Measurements from ENCODE around the gene PLA2G2F.
A peak's percentile ranks its signal among the peaks of the same experiment; 100 is the strongest.

PLA2G2F gene

GRCh38 chr1:20150326-20150705, 11.2 kb downstream of the PLA2G2F start:
- H3K4me3 ChIP-seq (ENCODE audit: low read length): no peak overlapping the region
- TF ChIP-seq CTCF (conservative IDR thresholded peaks at IDR 0.05; ENCODE audit: low read depth, low read length): no peak
- no peak for DNase-seq (ENCODE audit: low read depth)

- H3K4me3 ChIP-seq (ENCODE audit: low read length): no peak overlapping the region
- DNase-seq (ENCODE audit: low read depth): no peak
- TF ChIP-seq CTCF (conservative IDR thresholded peaks at IDR 0.05; ENCODE audit: low read depth, low read length): no peak
Observed at GRCh38 chr1:20150969-20151368, 11.8 kb downstream of the PLA2G2F start.

- TF ChIP-seq CTCF (conservative IDR thresholded peaks at IDR 0.05; ENCODE audit: low read depth, low read length): peak; percentile 79
- H3K4me3 ChIP-seq (ENCODE audit: low read length): peak overlapping the region; percentile 37
Observed at GRCh38 chr1:20151906-20152598, 12.9 kb downstream of the PLA2G2F start.

GRCh38 chr1:20152599-20152930, 13.4 kb downstream of the PLA2G2F start:
- no peak for TF ChIP-seq CTCF (conservative IDR thresholded peaks at IDR 0.05; ENCODE audit: low read depth, low read length)
- H3K4me3 ChIP-seq (ENCODE audit: low read length): no peak overlapping the region
- DNase-seq (ENCODE audit: low read depth): no peak

More at GRCh38 chr1:20151906-20152598, 12.9 kb downstream of the PLA2G2F start:
- DNase-seq (ENCODE audit: low read depth): no peak

GRCh38 chr1:20153000-20153418, 13.9 kb downstream of the PLA2G2F start:
- no peak for TF ChIP-seq CTCF (conservative IDR thresholded peaks at IDR 0.05; ENCODE audit: low read depth, low read length)
- H3K4me3 ChIP-seq (ENCODE audit: low read length): no peak overlapping the region
- DNase-seq (ENCODE audit: low read depth): no peak

GRCh38 chr1:20154301-20154831, 15.2 kb downstream of the PLA2G2F start:
- no peak overlapping the region for H3K4me3 ChIP-seq (ENCODE audit: low read length)
- TF ChIP-seq CTCF (conservative IDR thresholded peaks at IDR 0.05; ENCODE audit: low read depth, low read length): no peak

GRCh38 chr1:20158358-20159070, 19.4 kb downstream of the PLA2G2F start:
- no peak for DNase-seq (ENCODE audit: low read depth)
- no peak for TF ChIP-seq CTCF (conservative IDR thresholded peaks at IDR 0.05; ENCODE audit: low read depth, low read length)
- no peak overlapping the region for H3K4me3 ChIP-seq (ENCODE audit: low read length)

More at GRCh38 chr1:20154301-20154831, 15.2 kb downstream of the PLA2G2F start:
- DNase-seq (ENCODE audit: low read depth): no peak

Measured in retinal pigment epithelial cell (primary cell).